Keratinocyte (primary cell): ENCODE measurements around the gene CCL28. TPM values are rescaled to one million over a fixed set of nuclear protein-coding genes. Genes with fewer than 3 reads are reported as not detected.
A peak's percentile ranks its signal among the peaks of the same experiment; 100 is the strongest.

Source experiments
- DNase-seq: peaks from one replicate; pipeline ENCODE4 v3.0.0-alpha.2; 2011; ENCODE audit warnings: low read depth, missing footprints, low spot score
- FAIRE-seq: peaks from 2 replicates; lab custom pipeline; 2011; peaks lifted over from hg19 to GRCh38; lab: Jason Lieb, UNC
- H2AFZ ChIP-seq: 2 replicates; pipeline ENCODE4 v1.6.0; 2012; ENCODE audit warnings: low read length, control low read depth, inconsistent platforms; ENCODE audit not compliant: control insufficient read depth
- H3K27ac ChIP-seq: 2 replicates; pipeline ENCODE4 v1.5.1; 2011; ENCODE audit warnings: low read length; ENCODE audit not compliant: control insufficient read depth, insufficient read depth
- H3K27me3 ChIP-seq: 3 replicates; pipeline ENCODE4 v1.6.0; 2011; ENCODE audit warnings: low read length; ENCODE audit not compliant: control insufficient read depth, insufficient read depth; ENCODE audit errors: extremely low read depth
- H3K36me3 ChIP-seq, 2 experiments: 2 replicates in 1 of 2; 3 replicates in 1 of 2; pipeline ENCODE4 v1.5.1; 2011; ENCODE audit warnings: low read length in 2 of 2, mild to moderate bottlenecking in 1 of 2; ENCODE audit not compliant: control insufficient read depth in 2 of 2, insufficient read depth in 2 of 2; ENCODE audit errors: extremely low read depth in 1 of 2
- H3K4me1 ChIP-seq: 3 replicates; pipeline ENCODE4 v1.5.1; 2011; ENCODE audit warnings: low read length; ENCODE audit not compliant: control insufficient read depth, insufficient read depth; ENCODE audit errors: extremely low read depth
- H3K4me2 ChIP-seq: 3 replicates; pipeline ENCODE4 v1.6.0; 2011; ENCODE audit warnings: low read depth, low read length; ENCODE audit not compliant: control insufficient read depth, insufficient read depth; ENCODE audit errors: extremely low read depth
- H3K4me3 ChIP-seq, 3 experiments: fragments of 200-600 bp in 1 of 3; sonication (generic) in 1 of 3; 2 replicates in 2 of 3; 3 replicates in 1 of 3; pipeline ENCODE4 v1.5.1; 2011 to 2016; ENCODE audit warnings: low read length in 3 of 3, mild to moderate bottlenecking in 3 of 3, control low read depth in 2 of 3, inconsistent platforms in 1 of 3, low read depth in 1 of 3, mixed read lengths in 1 of 3, mixed run types in 1 of 3, moderate library complexity in 1 of 3; ENCODE audit not compliant: control insufficient read depth in 2 of 3, insufficient read depth in 2 of 3; ENCODE audit errors: extremely low read depth in 1 of 3
- H3K79me2 ChIP-seq: 2 replicates; pipeline ENCODE4 v1.6.0; 2012; ENCODE audit warnings: low read length; ENCODE audit not compliant: control insufficient read depth, insufficient read depth
- H3K9ac ChIP-seq: 3 replicates; pipeline ENCODE4 v1.6.0; 2011; ENCODE audit warnings: low read length; ENCODE audit not compliant: control insufficient read depth, insufficient read depth; ENCODE audit errors: extremely low read depth
- H3K9me1 ChIP-seq: 3 replicates; pipeline ENCODE4 v1.6.0; 2011; ENCODE audit warnings: low read length; ENCODE audit not compliant: control insufficient read depth, insufficient read depth; ENCODE audit errors: extremely low read depth
- H3K9me3 ChIP-seq: 2 replicates; pipeline ENCODE4 v1.5.1; 2012; ENCODE audit warnings: low read depth, low read length; ENCODE audit not compliant: control insufficient read depth
- H4K20me1 ChIP-seq: 3 replicates; pipeline ENCODE4 v1.6.0; 2011; ENCODE audit warnings: low read length; ENCODE audit not compliant: control insufficient read depth, insufficient read depth; ENCODE audit errors: extremely low read depth
- EZH2 ChIP-seq: IDR thresholded peaks from one replicate; pipeline ENCODE4 v1.6.1; 2012; ENCODE audit warnings: inconsistent platforms, mild to moderate bottlenecking, low read length, moderate library complexity
- dilution Hi-C: fragments of 300-500 bp; cut with MboI; formaldehyde crosslinking; loops from one replicate; pipeline ENCODE4 v1.7.0; 2020; ENCODE audit warnings: low sequenced_read_pairs; ENCODE audit not compliant: extremely low pct_ligation_motif_present
- polyA plus RNA-seq, 5 experiments: library from polyadenylated mRNA; depleted of rRNA in 3 of 5; stranded (reverse) in 3 of 5; stranded (forward) in 1 of 5; unstranded in 1 of 5; fragments of >200 nt; gene quantifications; 1 replicate in 1 of 5; 2 replicates in 3 of 5; 3 replicates in 1 of 5; pipeline versions ENCODE4 v1.2.1 to v1.2.3, GENCODE V29; 2011 to 2012; ENCODE audit warnings: missing spikeins in 2 of 5, low read depth in 1 of 5, low replicate concordance in 1 of 5
- TF ChIP-seq, protein P1 (sequence below), 3 experiments: IDR thresholded peaks in 1 of 3; conservative IDR thresholded peaks in 1 of 3; optimal IDR thresholded peaks in 1 of 3; 2 replicates in 2 of 3; 3 replicates in 1 of 3; pipeline versions ENCODE3 to v1.5.1; 2011; ENCODE audit warnings: low read length in 3 of 3, mild to moderate bottlenecking in 3 of 3, moderate library complexity in 2 of 3, control low read depth in 1 of 3, inconsistent platforms in 1 of 3; ENCODE audit not compliant: insufficient read depth in 2 of 3; ENCODE audit errors: extremely low read depth in 1 of 3

The CCL28 gene
- polyA plus RNA-seq, 1 donor (not counting 4 experiments of a cell fraction or from before 2014, with no cell fraction given) = 1.9 TPM

DNA sequence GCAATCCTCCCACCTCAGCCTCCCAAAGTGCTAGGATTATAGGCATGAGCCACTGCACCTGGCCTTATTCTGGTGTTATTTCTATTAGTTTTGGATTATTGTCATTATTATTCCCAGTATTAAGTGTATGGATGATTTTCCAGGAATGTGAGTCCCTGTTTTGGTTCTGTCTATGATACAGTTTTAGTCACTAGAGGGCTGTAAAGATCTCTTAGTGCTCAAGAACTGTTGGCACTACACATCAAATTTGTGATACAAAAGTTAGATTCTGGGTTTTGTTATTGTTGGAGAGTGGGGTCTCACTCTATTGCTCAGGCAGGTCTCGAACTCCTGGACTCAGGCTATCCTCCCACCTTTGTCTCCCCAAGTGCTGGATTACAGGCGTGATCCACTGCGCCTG is 12.1 kb downstream of the CCL28 start:
- dilution Hi-C loops = no loop called here
- no peaks in the 10 kb centered on the region for H3K9me3 ChIP-seq
- no peaks in the 10 kb centered on the region for H3K36me3 ChIP-seq
- no peaks in the 10 kb centered on the region for H4K20me1 ChIP-seq
- H3K4me1 ChIP-seq = peaks cover 5% of the 10 kb centered on the region
- no peaks in the 10 kb centered on the region for H3K9me1 ChIP-seq
- H2AFZ ChIP-seq = no peak overlapping the region
- FAIRE-seq (no peak), DNase-seq (no peak)
- no peak overlapping the region for H3K4me2 ChIP-seq
- H3K27me3 ChIP-seq = no peaks in the 10 kb centered on the region
- no peak overlapping the region for H3K27ac ChIP-seq
- no peak overlapping the region for H3K4me3 ChIP-seq
- no peaks in the 10 kb centered on the region for H3K79me2 ChIP-seq
- TF ChIP-seq, protein P1, sequence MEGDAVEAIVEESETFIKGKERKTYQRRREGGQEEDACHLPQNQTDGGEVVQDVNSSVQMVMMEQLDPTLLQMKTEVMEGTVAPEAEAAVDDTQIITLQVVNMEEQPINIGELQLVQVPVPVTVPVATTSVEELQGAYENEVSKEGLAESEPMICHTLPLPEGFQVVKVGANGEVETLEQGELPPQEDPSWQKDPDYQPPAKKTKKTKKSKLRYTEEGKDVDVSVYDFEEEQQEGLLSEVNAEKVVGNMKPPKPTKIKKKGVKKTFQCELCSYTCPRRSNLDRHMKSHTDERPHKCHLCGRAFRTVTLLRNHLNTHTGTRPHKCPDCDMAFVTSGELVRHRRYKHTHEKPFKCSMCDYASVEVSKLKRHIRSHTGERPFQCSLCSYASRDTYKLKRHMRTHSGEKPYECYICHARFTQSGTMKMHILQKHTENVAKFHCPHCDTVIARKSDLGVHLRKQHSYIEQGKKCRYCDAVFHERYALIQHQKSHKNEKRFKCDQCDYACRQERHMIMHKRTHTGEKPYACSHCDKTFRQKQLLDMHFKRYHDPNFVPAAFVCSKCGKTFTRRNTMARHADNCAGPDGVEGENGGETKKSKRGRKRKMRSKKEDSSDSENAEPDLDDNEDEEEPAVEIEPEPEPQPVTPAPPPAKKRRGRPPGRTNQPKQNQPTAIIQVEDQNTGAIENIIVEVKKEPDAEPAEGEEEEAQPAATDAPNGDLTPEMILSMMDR (optimal IDR thresholded peaks at IDR 0.05 in 1 of 3, IDR thresholded peaks at IDR 0.05 in 1 of 3, conservative IDR thresholded peaks at IDR 0.05 in 1 of 3; ENCODE audit: extremely low read depth in 1 of 3, insufficient read depth in 2 of 3, low read length in 3 of 3) = peak in 2 of 3 experiments; percentile 16 to 22
- TF ChIP-seq EZH2 = no peak
- H3K9ac ChIP-seq = no peak overlapping the region

- dilution Hi-C loops = no loop called here
- H3K79me2 ChIP-seq = no peaks in the 10 kb centered on the region
- H4K20me1 ChIP-seq = no peaks in the 10 kb centered on the region
- TF ChIP-seq, protein P1 (optimal IDR thresholded peaks at IDR 0.05 in 1 of 3, IDR thresholded peaks at IDR 0.05 in 1 of 3, conservative IDR thresholded peaks at IDR 0.05 in 1 of 3; ENCODE audit: extremely low read depth in 1 of 3, insufficient read depth in 2 of 3, low read length in 3 of 3) = no peak
- TF ChIP-seq EZH2 = no peak
- no peaks in the 10 kb centered on the region for H3K9me1 ChIP-seq
- H2AFZ ChIP-seq = peak overlapping the region; percentile 97
- peak overlapping the region; percentile 16 for H3K27ac ChIP-seq
- H3K27me3 ChIP-seq = no peaks in the 10 kb centered on the region
- DNase-seq = no peak
- FAIRE-seq = no peak
- H3K9me3 ChIP-seq = no peaks in the 10 kb centered on the region
- H3K4me3 ChIP-seq = peak overlapping the region; percentile 55 to 69 (median 65)
- H3K9ac ChIP-seq = peak overlapping the region; percentile 69
- H3K36me3 ChIP-seq = no peaks in the 10 kb centered on the region
- H3K4me2 ChIP-seq = peak overlapping the region; percentile 82
- peaks cover 5% of the 10 kb centered on the region for H3K4me1 ChIP-seq
Observed at GRCh38 chr5:43396762-43397304, 15.4 kb downstream of the CCL28 start.
